B cell (primary cell): ENCODE results near the gene CYP1B1. TPM values are rescaled to one million over a fixed set of nuclear protein-coding genes. Genes with fewer than 3 reads are reported as not detected.

Source experiments
- ATAC-seq: fragments of 200-7000 bp; cut with Tn5 transposase; one replicate; pipeline ENCODE4 v1.10.0; 2021; ENCODE audit warnings: low read depth, mild to moderate bottlenecking, moderate number of reproducible peaks, moderate library complexity
- CTCF ChIA-PET: fragments of 350-600 bp; sonication (Branson Sonifier 250); formaldehyde crosslinking; loops from one replicate; lab custom pipeline; 2021; ENCODE audit warnings: antibody characterized with exemption, inconsistent platforms; lab: Charles Lee
- POLR2A ChIA-PET: fragments of 350-600 bp; sonication (Branson Sonifier 250); formaldehyde crosslinking; loops from one replicate; lab custom pipeline; 2021; ENCODE audit warnings: antibody characterized with exemption; lab: Charles Lee
- DNase-seq: peaks from one replicate; pipeline ENCODE4 v3.0.0; 2013
- H2AFZ ChIP-seq: 2 replicates; pipeline ENCODE4 v1.6.1; 2012; ENCODE audit warnings: mild to moderate bottlenecking, low read depth, low read length; ENCODE audit not compliant: insufficient read depth, poor library complexity, severe bottlenecking
- H3K27ac ChIP-seq, 2 donors: 1 replicate in 1 of 2; 2 replicates in 1 of 2; pipeline ENCODE4 v1.5.1; 2012 to 2013; ENCODE audit warnings: low read length in 2 of 2, mild to moderate bottlenecking in 2 of 2, moderate library complexity in 1 of 2
- H3K27me3 ChIP-seq, 4 experiments: fragments of 200-600 bp in 1 of 4; sonication (generic) in 1 of 4; replicated peaks in 1 of 4; 1 replicate in 2 of 4; 2 replicates in 2 of 4; pipeline versions ENCODE4 v1.6.1 to v1.7.0; 2013 to 2016; ENCODE audit warnings: low read length in 3 of 4, mild to moderate bottlenecking in 2 of 4, mixed read lengths in 1 of 4, moderate library complexity in 1 of 4; ENCODE audit not compliant: insufficient read depth in 4 of 4, control insufficient read depth in 3 of 4; ENCODE audit errors: control extremely low read depth in 1 of 4
- H3K36me3 ChIP-seq, 2 experiments: replicated peaks in 1 of 2; 1 replicate in 1 of 2; 2 replicates in 1 of 2; pipeline versions ENCODE4 v1.6.1 to v1.7.1; 2013; ENCODE audit warnings: low read length in 1 of 2; ENCODE audit not compliant: insufficient read depth in 2 of 2, control insufficient read depth in 1 of 2; ENCODE audit errors: control extremely low read depth in 1 of 2, extremely low read depth in 1 of 2
- H3K4me1 ChIP-seq, 2 donors: fragments of 200-600 bp in 1 of 2; sonication (generic) in 1 of 2; 1 replicate in 1 of 2; 2 replicates in 1 of 2; pipeline versions ENCODE4 v1.5.1 to v1.6.1; 2013 to 2017; ENCODE audit warnings: low read length in 2 of 2; ENCODE audit not compliant: control insufficient read depth in 2 of 2, insufficient read depth in 2 of 2
- H3K4me2 ChIP-seq: replicated peaks from 2 replicates; pipeline ENCODE3; 2012; ENCODE audit warnings: mild to moderate bottlenecking, low read depth, low read length; ENCODE audit not compliant: poor library complexity, severe bottlenecking
- H3K4me3 ChIP-seq, 5 experiments: fragments of 200-600 bp in 1 of 5; sonication (generic) in 1 of 5; 1 replicate in 3 of 5; 2 replicates in 2 of 5; pipeline versions ENCODE4 v1.5.1 to v1.7.0; 2011 to 2016; ENCODE audit warnings: low read length in 4 of 5, mild to moderate bottlenecking in 4 of 5, low read depth in 2 of 5, control low read depth in 1 of 5, moderate library complexity in 1 of 5; ENCODE audit not compliant: insufficient read depth in 1 of 5; ENCODE audit errors: control extremely low read depth in 1 of 5, extremely low read depth in 1 of 5
- H3K79me2 ChIP-seq: fragments of 200-600 bp; sonication (generic); one replicate; pipeline ENCODE4 v1.6.0; 2016; ENCODE audit warnings: low read length; ENCODE audit not compliant: control insufficient read depth, insufficient read depth
- H3K9ac ChIP-seq: fragments of 200-600 bp; sonication (generic); 2 replicates; pipeline ENCODE4 v1.6.1; 2017; ENCODE audit warnings: mild to moderate bottlenecking, low read length, moderate library complexity
- H3K9me3 ChIP-seq, 3 donors: one replicate each; pipeline versions ENCODE4 v1.6.1 to v1.7.1; 2013; ENCODE audit warnings: low read length in 2 of 3; ENCODE audit not compliant: control insufficient read depth in 2 of 3, insufficient read depth in 1 of 3; ENCODE audit errors: control extremely low read depth in 1 of 3
- H4K20me1 ChIP-seq: 2 replicates; pipeline ENCODE4 v1.6.0; 2012; ENCODE audit warnings: mild to moderate bottlenecking, low read length; ENCODE audit not compliant: insufficient read depth, control insufficient read depth, poor library complexity, severe bottlenecking
- H3K27ac Mint-ChIP-seq: one replicate; pipeline ENCODE4 v1.8.0; 2021; ENCODE audit warnings: mixed read lengths
- H3K27me3 Mint-ChIP-seq: one replicate; pipeline ENCODE4 v1.8.0; 2021; ENCODE audit warnings: mixed read lengths
- H3K4me1 Mint-ChIP-seq: one replicate; pipeline ENCODE4 v1.8.0; 2021; ENCODE audit warnings: mixed read lengths
- H3K4me3 Mint-ChIP-seq: one replicate; pipeline ENCODE4 v1.8.0; 2021; ENCODE audit warnings: mixed read lengths
- H3K9me3 Mint-ChIP-seq: one replicate; pipeline ENCODE4 v1.8.0; 2022; ENCODE audit warnings: mixed read lengths; ENCODE audit not compliant: insufficient read depth
- EZH2 ChIP-seq: IDR thresholded peaks from 2 replicates; pipeline ENCODE4 v1.6.1; 2012; ENCODE audit warnings: borderline replicate concordance, low read depth, mild to moderate bottlenecking, moderate library complexity, low read length; ENCODE audit not compliant: insufficient read depth, poor library complexity, severe bottlenecking
- WGBS: methylation state at CpG from one replicate; pipeline ENCODE4 v1.1.5; 2013; ENCODE audit warnings: missing lambda C conversion rate; ENCODE audit not compliant: insufficient coverage; 5-methylcytosine and 5-hydroxymethylcytosine counted together
- intact Hi-C: fragments of 100-400 bp; cut with micrococcal nuclease; formaldehyde crosslinking; loops from one replicate; pipeline ENCODE4 v1.10.0; 2022
- polyA plus RNA-seq: library from polyadenylated mRNA; depleted of rRNA; stranded (reverse); fragments of >200 nt; gene quantifications from 2 replicates; pipeline ENCODE4 v1.2.3, GENCODE V29; 2012
- total RNA-seq, 2 donors: library from RNA; stranded (reverse); fragments of 120-200 nt in 1 of 2; gene quantifications; 1 replicate in 1 of 2; 2 replicates in 1 of 2; pipeline versions ENCODE4 v1.2.3 to v1.2.4, GENCODE V29; 2013 to 2022
- TF ChIP-seq, protein P1 (sequence below): fragments of 200-600 bp; IDR thresholded peaks from one replicate; pipeline ENCODE4 v1.8.0; 2022; ENCODE audit warnings: antibody characterized with exemption, mild to moderate bottlenecking

Gene CYP1B1
- total and polyA plus RNA-seq, 2 donors (not counting 1 experiment from before 2014, with no cell fraction given) = 0.31 to 0.89 TPM

DNA sequence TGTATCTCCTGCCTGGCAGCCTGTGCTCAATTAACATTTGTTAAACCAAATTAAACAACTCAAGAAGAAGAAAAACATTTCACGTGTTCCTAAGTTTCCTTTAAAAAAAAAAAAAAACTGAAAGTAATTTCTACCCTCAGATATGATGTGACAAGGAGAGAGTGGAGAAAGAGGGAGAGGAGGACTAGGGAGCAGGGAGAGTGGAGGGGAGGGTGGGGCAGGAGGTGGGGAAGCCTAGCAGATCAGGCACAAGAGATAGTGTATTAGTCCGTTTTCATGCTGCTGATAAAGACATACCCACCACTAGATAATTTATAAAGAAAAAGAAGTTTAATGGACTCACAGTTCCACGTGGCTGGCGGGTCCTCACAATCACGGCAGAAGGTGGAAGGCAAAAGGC is 46.4 kb downstream of the CYP1B1 start:
- no peak for ATAC-seq
- TF ChIP-seq EZH2 = no peak
- TF ChIP-seq, protein P1, sequence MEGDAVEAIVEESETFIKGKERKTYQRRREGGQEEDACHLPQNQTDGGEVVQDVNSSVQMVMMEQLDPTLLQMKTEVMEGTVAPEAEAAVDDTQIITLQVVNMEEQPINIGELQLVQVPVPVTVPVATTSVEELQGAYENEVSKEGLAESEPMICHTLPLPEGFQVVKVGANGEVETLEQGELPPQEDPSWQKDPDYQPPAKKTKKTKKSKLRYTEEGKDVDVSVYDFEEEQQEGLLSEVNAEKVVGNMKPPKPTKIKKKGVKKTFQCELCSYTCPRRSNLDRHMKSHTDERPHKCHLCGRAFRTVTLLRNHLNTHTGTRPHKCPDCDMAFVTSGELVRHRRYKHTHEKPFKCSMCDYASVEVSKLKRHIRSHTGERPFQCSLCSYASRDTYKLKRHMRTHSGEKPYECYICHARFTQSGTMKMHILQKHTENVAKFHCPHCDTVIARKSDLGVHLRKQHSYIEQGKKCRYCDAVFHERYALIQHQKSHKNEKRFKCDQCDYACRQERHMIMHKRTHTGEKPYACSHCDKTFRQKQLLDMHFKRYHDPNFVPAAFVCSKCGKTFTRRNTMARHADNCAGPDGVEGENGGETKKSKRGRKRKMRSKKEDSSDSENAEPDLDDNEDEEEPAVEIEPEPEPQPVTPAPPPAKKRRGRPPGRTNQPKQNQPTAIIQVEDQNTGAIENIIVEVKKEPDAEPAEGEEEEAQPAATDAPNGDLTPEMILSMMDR = no peak
- no peak for DNase-seq
- Mint-ChIP-seq H3K27me3 (peaks cover 6% of the 10 kb centered on the region), H3K27ac (no peak overlapping the region), H3K4me1 (no peaks in the 10 kb centered on the region), H3K4me3 (no peak overlapping the region), H3K9me3 (no peaks in the 10 kb centered on the region)
- H3K79me2 ChIP-seq = no peaks in the 10 kb centered on the region
- H3K9me3 ChIP-seq = no peaks in the 10 kb centered on the region
- no peak overlapping the region for H3K4me2 ChIP-seq
- no peak overlapping the region for H3K27ac ChIP-seq
- H3K27me3 ChIP-seq = peaks cover 0 to 4% (median 0%) of the 10 kb centered on the region in 4 experiments
- H3K4me3 ChIP-seq = no peak overlapping the region
- ChIA-PET POLR2A (no interaction called here), CTCF (no interaction called here)
- intact Hi-C loops = no loop called here
- no peak overlapping the region for H2AFZ ChIP-seq
- H3K4me1 ChIP-seq = no peaks in the 10 kb centered on the region
- H3K9ac ChIP-seq = no peak overlapping the region
- H3K36me3 ChIP-seq = no peaks in the 10 kb centered on the region
- H4K20me1 ChIP-seq = no peaks in the 10 kb centered on the region
- 96% methylated on average over 3 of the region's 5 CpGs for WGBS

DNA sequence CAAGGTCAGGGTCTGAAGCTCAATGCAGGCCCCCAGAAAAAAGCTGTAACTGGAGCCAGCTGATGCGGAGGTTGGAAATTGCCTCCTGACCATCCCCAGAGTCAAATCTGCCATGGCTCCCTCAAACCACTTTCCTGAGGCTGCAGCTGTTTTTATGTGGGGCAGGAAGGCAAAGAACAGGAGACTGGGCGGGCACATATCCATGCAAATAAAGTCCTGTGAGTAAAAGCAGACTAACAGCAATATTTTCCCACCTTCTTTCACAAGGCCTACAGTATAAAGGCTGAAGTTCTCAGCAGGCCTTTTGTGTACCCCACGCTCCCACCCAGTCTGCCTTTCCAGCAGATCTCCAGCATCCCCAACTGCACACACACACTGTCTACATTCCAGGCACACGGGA is 47.1 kb downstream of the CYP1B1 start:
- Histone ChIP-seq H3K9me3 (no peaks in the 10 kb centered on the region), H3K27ac (no peak overlapping the region), H3K36me3 (no peaks in the 10 kb centered on the region), H2AFZ (no peak overlapping the region), H3K4me2 (no peak overlapping the region), H3K27me3 (peaks cover 0 to 2% (median 0%) of the 10 kb centered on the region in 4 experiments), H3K4me3 (no peak overlapping the region), H3K79me2 (no peaks in the 10 kb centered on the region), H4K20me1 (no peaks in the 10 kb centered on the region), H3K4me1 (no peaks in the 10 kb centered on the region), H3K9ac (no peak overlapping the region)
- POLR2A ChIA-PET = no interaction called here
- Mint-ChIP-seq H3K27ac (no peak overlapping the region), H3K27me3 (peaks cover 3% of the 10 kb centered on the region), H3K4me3 (no peak overlapping the region), H3K9me3 (no peaks in the 10 kb centered on the region), H3K4me1 (no peaks in the 10 kb centered on the region)
- intact Hi-C loops = no loop called here
- ATAC-seq (no peak), DNase-seq (no peak)
- no peak for TF ChIP-seq EZH2
- TF ChIP-seq, protein P1 = no peak
- CTCF ChIA-PET = no interaction called here
- WGBS = 91% methylated on average over 4 of the region's 4 CpGs
